Smooth muscle cell (in vitro differentiated cells): ENCODE measurements around the gene SLC44A4. TPM values are rescaled to one million over a fixed set of nuclear protein-coding genes. Genes with fewer than 3 reads are reported as not detected.

Experiments
- DNase-seq: peaks from one replicate; lab custom pipeline; 2025; ENCODE audit not compliant: unreplicated experiment; lab: John Stamatoyannopoulos, UW
- H2AFZ ChIP-seq: fragments of 200-600 bp; sonication (generic); 2 replicates; pipeline ENCODE4 v1.6.0; 2016; ENCODE audit warnings: antibody characterized with exemption, low read depth, mild to moderate bottlenecking
- H3F3A ChIP-seq: fragments of 200-600 bp; sonication (generic); 2 replicates; pipeline ENCODE4 v1.6.0; 2017; ENCODE audit warnings: antibody characterized with exemption, low read depth
- H3K27ac ChIP-seq: fragments of 200-600 bp; sonication (generic); 2 replicates; pipeline ENCODE4 v1.5.1; 2016; ENCODE audit warnings: low read depth, mild to moderate bottlenecking
- H3K27me3 ChIP-seq: fragments of 200-600 bp; sonication (generic); 2 replicates; pipeline ENCODE4 v1.6.1; 2016; ENCODE audit warnings: low read depth, mild to moderate bottlenecking
- H3K36me3 ChIP-seq: fragments of 200-600 bp; sonication (generic); 2 replicates; pipeline ENCODE4 v1.5.1; 2016; ENCODE audit warnings: low read depth
- H3K4me1 ChIP-seq: fragments of 200-600 bp; sonication (generic); 2 replicates; pipeline ENCODE4 v1.5.1; 2016; ENCODE audit warnings: low read depth
- H3K4me2 ChIP-seq: fragments of 200-600 bp; sonication (generic); 2 replicates; pipeline ENCODE4 v1.6.0; 2016; ENCODE audit warnings: mild to moderate bottlenecking
- H3K4me3 ChIP-seq: fragments of 200-600 bp; sonication (generic); 2 replicates; pipeline ENCODE4 v1.5.1; 2016; ENCODE audit warnings: mild to moderate bottlenecking
- H3K79me2 ChIP-seq: fragments of 200-600 bp; sonication (generic); 2 replicates; pipeline ENCODE4 v1.6.0; 2016; ENCODE audit warnings: low read depth, mild to moderate bottlenecking
- H3K9ac ChIP-seq: fragments of 200-600 bp; sonication (generic); 2 replicates; pipeline ENCODE4 v1.6.0; 2016; ENCODE audit warnings: low read depth
- H3K9me3 ChIP-seq: fragments of 200-600 bp; sonication (generic); replicated peaks from 2 replicates; pipeline ENCODE4 v1.5.1; 2016; ENCODE audit warnings: low read depth
- H4K20me1 ChIP-seq: fragments of 200-600 bp; sonication (generic); 2 replicates; pipeline ENCODE4 v1.6.0; 2016; ENCODE audit warnings: low read depth
- CTCF ChIP-seq: fragments of 200-600 bp; sonication (generic); IDR thresholded peaks from 2 replicates; pipeline ENCODE4 v1.5.1; 2017; ENCODE audit warnings: borderline replicate concordance, mild to moderate bottlenecking, antibody characterized with exemption; ENCODE audit not compliant: insufficient read depth, poor library complexity, severe bottlenecking
- WGBS: methylation state at CpG from one replicate; pipeline ENCODE4 v1.1.7; 2016; ENCODE audit warnings: low lambda C conversion rate; 5-methylcytosine and 5-hydroxymethylcytosine counted together
- polyA plus RNA-seq: library from polyadenylated mRNA; unstranded; fragments of >200 nt; fragmentation: Nextera tagmentation; extraction: Ambion mirVana; gene quantifications from 2 replicates; pipeline ENCODE4 v1.2.1, GENCODE V29; 2016
- total RNA-seq: library from RNA; depleted of rRNA; stranded (reverse); fragments of >200 nt; gene quantifications from 2 replicates; pipeline ENCODE4 v1.2.3, GENCODE V29; 2014

The SLC44A4 gene
- total and polyA plus RNA-seq, 2 experiments from 2014 or later = 0.30 to 0.85 TPM

- peak overlapping the region; percentile 96 for H3K4me2 ChIP-seq
- WGBS = 1% methylated on average over 59 of the region's 59 CpGs
- peaks cover 25% of the 10 kb centered on the region for H3F3A ChIP-seq
- no peak for TF ChIP-seq CTCF
- no peaks in the 10 kb centered on the region for H3K27me3 ChIP-seq
- peak overlapping the region; percentile 64 for H2AFZ ChIP-seq
- H3K79me2 ChIP-seq = peaks cover 57% of the 10 kb centered on the region
- peak overlapping the region; percentile 96 for H3K9ac ChIP-seq
- H3K4me3 ChIP-seq = peak overlapping the region; percentile 75
- peak overlapping the region; percentile 98 for H3K27ac ChIP-seq
- H3K36me3 ChIP-seq = peaks cover 12% of the 10 kb centered on the region
- peak; percentile 62 for DNase-seq
- H3K4me1 ChIP-seq = peaks cover 27% of the 10 kb centered on the region
- no peaks in the 10 kb centered on the region for H3K9me3 ChIP-seq
- H4K20me1 ChIP-seq = peaks cover 44% of the 10 kb centered on the region
Observed at GRCh38 chr6:31834367-31835250, 44.2 kb downstream of the SLC44A4 start.

- H3K4me3 ChIP-seq = peak overlapping the region; percentile 86
- H3K79me2 ChIP-seq = peaks cover 40% of the 10 kb centered on the region
- H4K20me1 ChIP-seq = peaks cover 15% of the 10 kb centered on the region
- H2AFZ ChIP-seq = no peak overlapping the region
- H3K27ac ChIP-seq = no peak overlapping the region
- DNase-seq = no peak
- 94% methylated on average over 15 of the region's 15 CpGs for WGBS
- H3K9me3 ChIP-seq = no peaks in the 10 kb centered on the region
- no peak for TF ChIP-seq CTCF
- peak overlapping the region; percentile 94 for H3K4me2 ChIP-seq
- peaks cover 7% of the 10 kb centered on the region for H3F3A ChIP-seq
- no peaks in the 10 kb centered on the region for H3K27me3 ChIP-seq
- H3K36me3 ChIP-seq = no peaks in the 10 kb centered on the region
- H3K4me1 ChIP-seq = peaks cover 10% of the 10 kb centered on the region
- H3K9ac ChIP-seq = no peak overlapping the region
Observed at GRCh38 chr6:31831350-31832215, 47.2 kb downstream of the SLC44A4 start.

GRCh38 chr6:31830886-31831335 is 47.9 kb downstream of the SLC44A4 start:
- H3K9me3 ChIP-seq = no peaks in the 10 kb centered on the region
- H2AFZ ChIP-seq = no peak overlapping the region
- no peak for TF ChIP-seq CTCF
- H3K4me1 ChIP-seq = peaks cover 10% of the 10 kb centered on the region
- no peaks in the 10 kb centered on the region for H3K36me3 ChIP-seq
- peaks cover 34% of the 10 kb centered on the region for H3K79me2 ChIP-seq
- H3K27me3 ChIP-seq = no peaks in the 10 kb centered on the region
- 68% methylated on average over 6 of the region's 6 CpGs for WGBS
- peak overlapping the region; percentile 70 for H3K9ac ChIP-seq
- peaks cover 14% of the 10 kb centered on the region for H3F3A ChIP-seq
- no peak overlapping the region for H3K27ac ChIP-seq
- no peak for DNase-seq
- H3K4me3 ChIP-seq = peak overlapping the region; percentile 86
- H3K4me2 ChIP-seq = peak overlapping the region; percentile 94
- peaks cover 9% of the 10 kb centered on the region for H4K20me1 ChIP-seq
